Stomach (tissue), 4 donors: ENCODE measurements around the gene FAM13C.

Experiments used
- CTCF ChIP-seq, 7 experiments: fragments of 450-650 bp in 4 of 7; fragments of 200-600 bp in 3 of 7; sonication (generic) in 3 of 7; IDR thresholded peaks; one replicate each; pipeline ENCODE4 v1.5.1; 2016 to 2019; ENCODE audit warnings: antibody characterized with exemption in 7 of 7, control low read depth in 2 of 7, mild to moderate bottlenecking in 1 of 7
- POLR2A ChIP-seq, 4 donors: fragments of 450-650 bp; IDR thresholded peaks; one replicate each; pipeline ENCODE4 v1.6.1; 2016; ENCODE audit warnings: antibody characterized with exemption in 4 of 4, control low read depth in 2 of 4, mild to moderate bottlenecking in 1 of 4, moderate library complexity in 1 of 4

- no peak for TF ChIP-seq CTCF (IDR thresholded peaks at IDR 0.05)
- TF ChIP-seq POLR2A (IDR thresholded peaks at IDR 0.05) = no peak
These were observed 71.9 kb downstream of the FAM13C start for GRCh38 chr10:59290448-59290847.
